Tibial nerve (tissue), 4 donors: ENCODE measurements around the gene MAML3. TPM values are rescaled to one million over a fixed set of nuclear protein-coding genes. Genes with fewer than 3 reads are reported as not detected.
A peak's percentile ranks its signal among the peaks of the same experiment; 100 is the strongest.

Source experiments
- DNase-seq, 2 donors: peaks; one replicate each; pipeline ENCODE4 v3.0.0-alpha.2; 2019; ENCODE audit warnings: low spot score in 2 of 2
- H3K27ac ChIP-seq, 4 donors: fragments of 200-600 bp; sonication (generic) in 3 of 4; one replicate each; pipeline ENCODE4 v1.5.1; 2017 to 2019; ENCODE audit warnings: mild to moderate bottlenecking in 1 of 4
- H3K27me3 ChIP-seq, 2 donors: fragments of 200-600 bp; sonication (generic) in 1 of 2; one replicate each; pipeline versions ENCODE4 v1.5.1 to v1.6.0; 2017 to 2019
- H3K36me3 ChIP-seq, 3 donors: fragments of 200-600 bp; sonication (generic); one replicate each; pipeline ENCODE4 v1.5.1; 2018 to 2019
- H3K4me1 ChIP-seq, 4 donors: fragments of 200-600 bp; sonication (generic) in 3 of 4; one replicate each; pipeline ENCODE4 v1.5.1; 2017 to 2019
- H3K4me3 ChIP-seq, 4 donors: fragments of 200-600 bp; sonication (generic) in 3 of 4; one replicate each; pipeline ENCODE4 v1.5.1; 2017 to 2019; ENCODE audit warnings: mild to moderate bottlenecking in 1 of 4, moderate library complexity in 1 of 4
- H3K9me3 ChIP-seq, 4 donors: fragments of 200-600 bp; sonication (generic) in 3 of 4; one replicate each; pipeline ENCODE4 v1.5.1; 2017 to 2019
- EP300 ChIP-seq, 2 donors: sonication (generic); formaldehyde crosslinking; IDR thresholded peaks; one replicate each; pipeline ENCODE4 v1.6.1; 2017; ENCODE audit warnings: antibody characterized with exemption in 2 of 2, mild to moderate bottlenecking in 1 of 2
- POLR2A ChIP-seq, 2 donors: fragments of 450-650 bp; IDR thresholded peaks; one replicate each; pipeline ENCODE4 v1.6.1; 2017; ENCODE audit warnings: antibody characterized with exemption in 2 of 2, mild to moderate bottlenecking in 2 of 2, moderate library complexity in 2 of 2
- WGBS, 2 donors: methylation state at CpG; one replicate each; pipeline ENCODE4 v1.1.5; 2018; 5-methylcytosine and 5-hydroxymethylcytosine counted together
- total RNA-seq, 4 donors: library from RNA; depleted of rRNA; stranded (reverse); fragments of >200 nt; gene quantifications; one replicate each; pipeline ENCODE4 v1.1.0, GENCODE V29; 2016
- TF ChIP-seq, protein P1 (sequence below), 5 experiments: fragments of 200-600 bp in 3 of 5; fragments of 450-650 bp in 2 of 5; sonication (generic) in 3 of 5; IDR thresholded peaks; one replicate each; pipeline ENCODE4 v1.5.1; 2016 to 2019; ENCODE audit warnings: antibody characterized with exemption in 5 of 5, mild to moderate bottlenecking in 3 of 5, moderate library complexity in 2 of 5

The MAML3 gene
- total RNA-seq, 4 donors from 2014 or later: 8.6 to 10.5 (median 9.4) TPM

DNA sequence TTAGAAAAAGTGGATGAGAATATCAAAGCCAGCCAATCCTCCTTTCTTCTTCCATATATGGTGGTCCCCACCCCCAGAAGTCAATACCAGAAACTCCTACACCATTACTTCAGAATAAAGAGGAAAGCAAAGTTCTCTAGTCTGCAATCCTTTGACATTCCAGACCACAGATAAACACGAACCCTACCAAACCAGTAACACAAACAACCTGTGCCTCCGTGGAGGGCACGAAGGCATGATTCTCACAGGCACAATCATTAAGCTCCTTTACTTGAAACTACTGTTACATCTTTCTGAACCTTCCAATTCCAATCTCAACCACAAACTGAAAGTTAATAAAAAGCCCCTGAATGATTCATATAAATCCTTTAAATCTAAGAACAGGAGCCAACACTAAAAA, 16.3 kb downstream of the MAML3 start:
- H3K9me3 ChIP-seq: no peaks in the 10 kb centered on the region
- WGBS, 2 donors: 27 to 48% methylated on average over 3 of the region's 3 CpGs
- TF ChIP-seq POLR2A (IDR thresholded peaks at IDR 0.05): no peak
- TF ChIP-seq, protein P1, sequence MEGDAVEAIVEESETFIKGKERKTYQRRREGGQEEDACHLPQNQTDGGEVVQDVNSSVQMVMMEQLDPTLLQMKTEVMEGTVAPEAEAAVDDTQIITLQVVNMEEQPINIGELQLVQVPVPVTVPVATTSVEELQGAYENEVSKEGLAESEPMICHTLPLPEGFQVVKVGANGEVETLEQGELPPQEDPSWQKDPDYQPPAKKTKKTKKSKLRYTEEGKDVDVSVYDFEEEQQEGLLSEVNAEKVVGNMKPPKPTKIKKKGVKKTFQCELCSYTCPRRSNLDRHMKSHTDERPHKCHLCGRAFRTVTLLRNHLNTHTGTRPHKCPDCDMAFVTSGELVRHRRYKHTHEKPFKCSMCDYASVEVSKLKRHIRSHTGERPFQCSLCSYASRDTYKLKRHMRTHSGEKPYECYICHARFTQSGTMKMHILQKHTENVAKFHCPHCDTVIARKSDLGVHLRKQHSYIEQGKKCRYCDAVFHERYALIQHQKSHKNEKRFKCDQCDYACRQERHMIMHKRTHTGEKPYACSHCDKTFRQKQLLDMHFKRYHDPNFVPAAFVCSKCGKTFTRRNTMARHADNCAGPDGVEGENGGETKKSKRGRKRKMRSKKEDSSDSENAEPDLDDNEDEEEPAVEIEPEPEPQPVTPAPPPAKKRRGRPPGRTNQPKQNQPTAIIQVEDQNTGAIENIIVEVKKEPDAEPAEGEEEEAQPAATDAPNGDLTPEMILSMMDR (IDR thresholded peaks at IDR 0.05): no peak
- TF ChIP-seq EP300 (IDR thresholded peaks at IDR 0.05): no peak
- peak overlapping the region in 1 of 4 donors; percentile 8 for H3K27ac ChIP-seq
- DNase-seq: no peak
- H3K27me3 ChIP-seq: no peaks in the 10 kb centered on the region
- no peaks in the 10 kb centered on the region for H3K36me3 ChIP-seq
- peaks cover 0 to 40% (median 14%) of the 10 kb centered on the region in 4 donors for H3K4me1 ChIP-seq
- no peak overlapping the region for H3K4me3 ChIP-seq

DNA sequence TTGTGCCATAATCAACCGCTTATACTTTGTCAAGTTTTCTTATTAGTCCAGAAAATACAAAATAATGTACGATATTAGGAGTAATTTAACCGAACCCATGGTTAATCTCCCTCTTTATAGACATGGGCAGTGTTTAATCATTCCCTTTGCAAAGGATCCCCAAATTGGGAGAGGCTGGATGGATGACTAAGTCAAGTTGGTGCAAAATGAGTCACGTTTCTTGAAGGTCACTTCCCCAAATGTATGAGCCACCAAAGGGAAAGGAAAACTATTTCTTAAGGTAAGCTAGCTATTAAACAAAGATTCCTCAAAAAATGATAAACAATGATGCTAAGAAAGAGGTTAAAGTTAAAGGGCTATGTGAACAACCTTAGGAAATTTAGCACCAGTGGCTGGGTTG, 17.5 kb downstream of the MAML3 start:
- peaks cover 0 to 6% (median 0%) of the 10 kb centered on the region in 3 donors for H3K36me3 ChIP-seq
- peaks cover 0 to 40% (median 14%) of the 10 kb centered on the region in 4 donors for H3K4me1 ChIP-seq
- no peaks in the 10 kb centered on the region for H3K27me3 ChIP-seq
- no peaks in the 10 kb centered on the region for H3K9me3 ChIP-seq
- H3K27ac ChIP-seq: no peak overlapping the region
- no peak for DNase-seq
- no peak overlapping the region for H3K4me3 ChIP-seq
- TF ChIP-seq, protein P1 (IDR thresholded peaks at IDR 0.05): no peak
- no peak for TF ChIP-seq EP300 (IDR thresholded peaks at IDR 0.05)
- TF ChIP-seq POLR2A (IDR thresholded peaks at IDR 0.05): no peak
- 88 to 91% methylated on average over 4 of the region's 4 CpGs for WGBS, 2 donors

DNA sequence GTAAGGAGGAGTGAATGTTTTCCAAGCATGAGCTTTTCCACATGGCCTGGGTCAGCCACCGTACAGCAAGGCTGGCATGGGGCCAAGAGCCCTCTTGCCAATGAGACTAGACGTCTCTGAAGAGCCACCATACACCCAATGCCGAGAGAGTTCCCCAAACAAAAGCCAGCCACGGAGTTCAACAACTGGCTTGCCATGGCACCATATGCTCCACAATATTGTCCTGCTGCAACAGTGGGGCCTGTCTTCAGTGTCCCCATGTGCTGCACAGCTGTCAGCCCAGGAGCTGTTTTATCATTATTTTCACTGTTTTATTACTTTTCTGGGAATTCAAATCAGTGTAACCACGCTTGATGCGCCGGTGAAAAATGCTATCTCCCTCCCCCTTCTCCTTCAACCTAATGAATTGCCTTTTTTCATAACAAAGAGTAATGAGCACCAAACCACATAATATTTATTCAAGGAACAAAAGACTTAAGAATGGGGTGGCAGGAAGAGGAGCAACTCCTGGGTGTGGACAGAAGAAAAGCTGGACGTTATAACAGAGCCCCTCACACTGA, 18.4 kb downstream of the MAML3 start:
- Histone ChIP-seq H3K27ac (peak overlapping the region in 1 of 4 donors; percentile 41), H3K4me3 (no peak overlapping the region), H3K36me3 (peaks cover 0 to 6% (median 0%) of the 10 kb centered on the region in 3 donors), H3K4me1 (peaks cover 0 to 40% (median 14%) of the 10 kb centered on the region in 4 donors), H3K27me3 (no peaks in the 10 kb centered on the region), H3K9me3 (no peaks in the 10 kb centered on the region)
- TF ChIP-seq EP300 (IDR thresholded peaks at IDR 0.05): no peak
- TF ChIP-seq, protein P1 (IDR thresholded peaks at IDR 0.05): no peak
- no peak for TF ChIP-seq POLR2A (IDR thresholded peaks at IDR 0.05)
- DNase-seq: peak in 1 of 2 donors; percentile 25
- WGBS, 2 donors: 31 to 32% methylated on average over 8 of the region's 8 CpGs

DNA sequence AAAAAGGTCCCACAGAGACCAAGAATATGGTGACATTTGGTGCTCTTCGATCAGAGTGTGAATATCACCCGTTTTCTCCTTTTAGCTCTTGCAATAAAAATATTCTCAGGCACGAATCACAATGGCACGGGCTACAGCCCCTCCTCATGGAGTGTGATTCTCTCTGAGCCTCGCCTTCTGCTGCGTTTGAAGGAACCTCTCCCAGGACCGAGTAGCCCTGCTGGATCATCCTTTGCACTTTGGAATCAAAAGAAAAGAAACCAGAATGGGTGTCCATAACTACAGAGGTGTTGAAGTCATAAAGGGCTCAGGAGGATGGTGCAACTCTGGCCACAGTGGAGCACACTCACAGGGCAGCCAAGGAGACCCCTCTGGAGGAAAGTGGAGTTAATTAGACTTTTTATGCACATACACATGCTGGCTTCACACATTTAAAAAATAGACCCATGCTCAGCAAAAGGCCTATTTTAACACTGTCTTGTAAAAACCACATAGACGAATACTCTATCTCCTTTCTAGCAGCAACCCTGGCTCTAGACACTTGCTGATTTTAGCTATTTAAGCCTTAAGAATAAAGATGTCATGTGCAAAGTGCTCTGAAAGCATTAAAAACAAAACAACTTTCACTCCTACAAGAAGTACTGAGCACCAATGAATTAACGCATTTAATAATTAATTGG, 19.1 kb downstream of the MAML3 start:
- DNase-seq: no peak
- H3K27me3 ChIP-seq: no peaks in the 10 kb centered on the region
- TF ChIP-seq EP300 (IDR thresholded peaks at IDR 0.05): no peak
- H3K4me3 ChIP-seq: no peak overlapping the region
- peaks cover 0 to 6% (median 0%) of the 10 kb centered on the region in 3 donors for H3K36me3 ChIP-seq
- 72 to 79% methylated on average over 9 of the region's 9 CpGs for WGBS, 2 donors
- H3K27ac ChIP-seq: no peak overlapping the region
- peaks cover 0 to 40% (median 14%) of the 10 kb centered on the region in 4 donors for H3K4me1 ChIP-seq
- no peaks in the 10 kb centered on the region for H3K9me3 ChIP-seq

DNA sequence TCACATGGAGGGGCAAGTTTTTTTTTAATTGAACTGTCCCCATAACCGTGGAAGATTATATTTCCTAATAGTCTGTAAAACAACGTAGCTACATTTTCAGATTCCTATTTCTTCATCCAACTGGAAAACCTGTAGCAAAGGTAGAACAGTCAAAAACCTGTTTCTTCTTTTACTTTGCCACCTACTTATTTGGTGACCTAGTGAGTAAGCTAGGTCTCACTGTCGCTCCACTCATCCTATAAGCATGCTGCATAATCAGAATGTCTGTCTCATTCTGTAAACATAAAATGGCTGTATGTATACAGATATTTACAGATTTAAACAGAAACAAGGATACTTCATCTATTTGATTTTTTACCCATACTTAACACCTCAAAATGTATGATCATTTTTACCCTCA, 20.4 kb downstream of the MAML3 start:
- no peaks in the 10 kb centered on the region for H3K9me3 ChIP-seq
- 95 to 98% methylated on average over 3 of the region's 3 CpGs for WGBS, 2 donors
- H3K36me3 ChIP-seq: peaks cover 0 to 6% (median 0%) of the 10 kb centered on the region in 3 donors
- H3K27me3 ChIP-seq: no peaks in the 10 kb centered on the region
- H3K4me3 ChIP-seq: no peak overlapping the region
- peaks cover 0 to 34% (median 14%) of the 10 kb centered on the region in 4 donors for H3K4me1 ChIP-seq
- TF ChIP-seq EP300 (IDR thresholded peaks at IDR 0.05) (no peak), POLR2A (IDR thresholded peaks at IDR 0.05) (no peak)
- TF ChIP-seq, protein P1 (IDR thresholded peaks at IDR 0.05): no peak
- no peak overlapping the region for H3K27ac ChIP-seq
- DNase-seq: no peak
